Upper lobe of left lung (tissue), 6 donors: ENCODE measurements around the gene SAP30BP. TPM values are rescaled to one million over a fixed set of nuclear protein-coding genes. Genes with fewer than 3 reads are reported as not detected.
A peak's percentile ranks its signal among the peaks of the same experiment; 100 is the strongest.

Experiments
- ATAC-seq, 2 donors: fragments of 200-7000 bp; cut with Tn5 transposase; one replicate each; pipeline ENCODE4 v1.9.1; 2022; ENCODE audit warnings: mild to moderate bottlenecking in 2 of 2, moderate library complexity in 2 of 2; ENCODE audit not compliant: low FRiP score in 2 of 2
- DNase-seq, 2 donors: peaks; one replicate each; pipeline ENCODE4 v3.0.0-alpha.2; 2019 to 2020
- H3K27ac ChIP-seq, 4 donors: fragments of 200-600 bp; sonication (generic); one replicate each; pipeline ENCODE4 v1.5.1; 2016 to 2019
- H3K27me3 ChIP-seq, 4 donors: fragments of 200-600 bp; sonication (generic); one replicate each; pipeline ENCODE4 v1.5.1; 2017 to 2019
- H3K36me3 ChIP-seq, 4 donors: fragments of 200-600 bp; sonication (generic); one replicate each; pipeline ENCODE4 v1.5.1; 2016 to 2019
- H3K4me1 ChIP-seq, 4 donors: fragments of 200-600 bp; sonication (generic); one replicate each; pipeline ENCODE4 v1.5.1; 2018 to 2019
- H3K4me3 ChIP-seq, 4 donors: fragments of 200-600 bp; sonication (generic); one replicate each; pipeline ENCODE4 v1.5.1; 2017 to 2019; ENCODE audit warnings: mild to moderate bottlenecking in 2 of 4, moderate library complexity in 1 of 4
- H3K9me3 ChIP-seq, 4 donors: fragments of 200-600 bp; sonication (generic); one replicate each; pipeline ENCODE4 v1.5.1; 2018 to 2019
- EP300 ChIP-seq, 4 donors: sonication (generic); formaldehyde crosslinking; IDR thresholded peaks; one replicate each; pipeline ENCODE4 v1.5.1; 2017; ENCODE audit warnings: antibody characterized with exemption in 4 of 4, control low read depth in 2 of 4
- POLR2A ChIP-seq, 4 donors: fragments of 450-650 bp; IDR thresholded peaks; one replicate each; pipeline ENCODE4 v1.5.1; 2016 to 2017; ENCODE audit warnings: antibody characterized with exemption in 4 of 4, mild to moderate bottlenecking in 2 of 4
- POLR2AphosphoS5 ChIP-seq, 2 donors: sonication (generic); formaldehyde crosslinking; IDR thresholded peaks; one replicate each; pipeline ENCODE4 v1.5.1; 2017; ENCODE audit warnings: antibody characterized with exemption in 2 of 2
- WGBS, 2 donors: methylation state at CpG; one replicate each; pipeline ENCODE4 v1.1.5; 2017 to 2018; 5-methylcytosine and 5-hydroxymethylcytosine counted together
- total RNA-seq, 6 donors: library from RNA; depleted of rRNA in 4 of 6; stranded (reverse); fragments of >200 nt in 4 of 6; gene quantifications; one replicate each; pipeline versions ENCODE4 v1.1.0 to v1.2.1, GENCODE V29; 2016 to 2021
- TF ChIP-seq, protein P1 (sequence below), 6 experiments: fragments of 450-650 bp in 4 of 6; fragments of 200-600 bp in 2 of 6; sonication (generic) in 2 of 6; IDR thresholded peaks; one replicate each; pipeline ENCODE4 v1.5.1; 2016 to 2019; ENCODE audit warnings: antibody characterized with exemption in 6 of 6
- donor health status: DM: no; HTN: no; CAD: no; lungs with moderate emphysema.
- donor health status: DM: no; HTN: yes; CAD: no; lungs with severe emphysema.

The SAP30BP gene
- total RNA-seq, 6 donors from 2014 or later: 64.1 to 125 (median 80.8) TPM

DNA sequence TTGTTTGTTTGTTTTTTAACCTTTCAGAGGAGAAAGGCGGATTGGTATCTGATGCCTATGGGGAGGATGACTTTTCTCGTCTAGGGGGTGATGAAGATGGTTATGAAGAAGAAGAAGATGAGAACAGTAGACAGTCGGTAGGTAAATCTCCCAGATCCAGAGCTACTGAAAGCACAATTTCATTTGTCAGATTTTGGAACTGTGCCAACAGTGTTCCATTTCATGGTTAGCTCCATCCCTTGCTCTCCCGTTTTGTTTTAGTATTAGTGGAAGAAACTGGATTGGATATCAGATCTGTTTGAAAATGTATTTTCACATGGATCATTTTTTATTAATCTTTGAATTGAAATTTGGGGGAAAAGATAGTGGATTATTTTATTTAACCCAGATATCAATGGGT is 1.4 kb downstream of the SAP30BP start:
- H3K4me3 ChIP-seq: peak overlapping the region in 1 of 4 donors; percentile 99

DNA sequence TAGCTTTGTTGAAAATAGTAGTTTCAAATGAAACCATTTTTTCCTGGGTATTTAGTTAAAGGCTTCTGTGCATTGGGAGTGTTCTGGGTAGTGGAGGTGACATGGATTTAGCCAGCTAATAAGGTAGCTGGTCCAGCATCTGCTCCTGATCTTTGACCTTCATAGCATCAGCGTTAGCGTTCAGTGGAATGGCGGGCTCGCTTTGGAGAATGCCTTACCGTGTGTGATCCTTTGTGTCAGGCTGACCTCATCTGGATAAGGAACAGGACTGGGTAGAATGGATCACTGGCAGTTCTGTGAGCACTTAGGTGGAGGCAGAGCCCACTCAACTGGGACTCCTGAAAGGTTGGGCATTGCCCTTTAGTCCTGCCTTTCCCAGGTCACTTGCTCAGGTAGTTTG is 3.7 kb downstream of the SAP30BP start:
- H3K36me3 ChIP-seq: peaks cover 25 to 58% (median 51%) of the 10 kb centered on the region in 4 donors
- peaks cover 21 to 43% (median 30%) of the 10 kb centered on the region in 4 donors for H3K4me1 ChIP-seq
- 76 to 83% methylated on average over 5 of the region's 5 CpGs for WGBS, 2 donors
- no peak for DNase-seq
- H3K27me3 ChIP-seq: no peaks in the 10 kb centered on the region
- no peak for ATAC-seq
- TF ChIP-seq EP300 (IDR thresholded peaks at IDR 0.05) (no peak), POLR2AphosphoS5 (IDR thresholded peaks at IDR 0.05) (no peak), POLR2A (IDR thresholded peaks at IDR 0.05) (no peak)
- TF ChIP-seq, protein P1, sequence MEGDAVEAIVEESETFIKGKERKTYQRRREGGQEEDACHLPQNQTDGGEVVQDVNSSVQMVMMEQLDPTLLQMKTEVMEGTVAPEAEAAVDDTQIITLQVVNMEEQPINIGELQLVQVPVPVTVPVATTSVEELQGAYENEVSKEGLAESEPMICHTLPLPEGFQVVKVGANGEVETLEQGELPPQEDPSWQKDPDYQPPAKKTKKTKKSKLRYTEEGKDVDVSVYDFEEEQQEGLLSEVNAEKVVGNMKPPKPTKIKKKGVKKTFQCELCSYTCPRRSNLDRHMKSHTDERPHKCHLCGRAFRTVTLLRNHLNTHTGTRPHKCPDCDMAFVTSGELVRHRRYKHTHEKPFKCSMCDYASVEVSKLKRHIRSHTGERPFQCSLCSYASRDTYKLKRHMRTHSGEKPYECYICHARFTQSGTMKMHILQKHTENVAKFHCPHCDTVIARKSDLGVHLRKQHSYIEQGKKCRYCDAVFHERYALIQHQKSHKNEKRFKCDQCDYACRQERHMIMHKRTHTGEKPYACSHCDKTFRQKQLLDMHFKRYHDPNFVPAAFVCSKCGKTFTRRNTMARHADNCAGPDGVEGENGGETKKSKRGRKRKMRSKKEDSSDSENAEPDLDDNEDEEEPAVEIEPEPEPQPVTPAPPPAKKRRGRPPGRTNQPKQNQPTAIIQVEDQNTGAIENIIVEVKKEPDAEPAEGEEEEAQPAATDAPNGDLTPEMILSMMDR (IDR thresholded peaks at IDR 0.05): no peak
- H3K9me3 ChIP-seq: no peaks in the 10 kb centered on the region
- no peak overlapping the region for H3K27ac ChIP-seq
- H3K4me3 ChIP-seq: no peak overlapping the region

More for the DNA sequence above, 1.4 kb downstream of the SAP30BP start:
- DNase-seq (no peak), ATAC-seq (no peak)
- Histone ChIP-seq H3K27ac (no peak overlapping the region), H3K9me3 (no peaks in the 10 kb centered on the region), H3K4me1 (peaks cover 19 to 44% (median 25%) of the 10 kb centered on the region in 4 donors), H3K36me3 (peaks cover 21 to 55% (median 43%) of the 10 kb centered on the region in 4 donors), H3K27me3 (no peaks in the 10 kb centered on the region)
- WGBS, 2 donors: 69 to 83% methylated on average over 4 of the region's 4 CpGs
- TF ChIP-seq, protein P1 (IDR thresholded peaks at IDR 0.05): no peak
- TF ChIP-seq EP300 (IDR thresholded peaks at IDR 0.05): no peak
- TF ChIP-seq POLR2A (IDR thresholded peaks at IDR 0.05): no peak
- no peak for TF ChIP-seq POLR2AphosphoS5 (IDR thresholded peaks at IDR 0.05)

DNA sequence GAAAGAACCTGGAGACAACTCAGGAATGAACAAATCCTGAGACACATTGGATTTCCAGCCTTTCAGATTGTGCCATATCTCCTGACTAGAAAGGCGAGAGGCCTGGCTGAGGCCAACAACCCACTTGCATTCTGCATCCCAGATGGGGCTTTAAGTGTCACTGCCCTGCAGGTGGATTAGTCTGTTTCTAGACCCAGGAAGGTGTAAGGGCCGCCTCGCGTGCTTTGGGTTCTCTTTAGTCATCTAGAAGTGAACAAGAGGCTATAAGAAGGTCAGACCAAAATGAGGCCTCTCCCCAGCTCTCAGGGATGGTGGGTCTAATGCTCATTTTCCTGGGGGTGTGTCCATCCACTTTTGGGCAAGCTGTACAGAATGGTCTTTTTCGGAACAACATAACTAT is 4.9 kb downstream of the SAP30BP start:
- H3K27ac ChIP-seq: no peak overlapping the region
- H3K4me3 ChIP-seq: no peak overlapping the region
- ATAC-seq (no peak), DNase-seq (no peak)
- peaks cover 25 to 65% (median 51%) of the 10 kb centered on the region in 4 donors for H3K36me3 ChIP-seq
- peaks cover 14 to 34% (median 23%) of the 10 kb centered on the region in 4 donors for H3K4me1 ChIP-seq
- TF ChIP-seq, protein P1 (IDR thresholded peaks at IDR 0.05): no peak
- TF ChIP-seq POLR2AphosphoS5 (IDR thresholded peaks at IDR 0.05) (no peak), POLR2A (IDR thresholded peaks at IDR 0.05) (no peak), EP300 (IDR thresholded peaks at IDR 0.05) (no peak)
- 86 to 98% methylated on average over 5 of the region's 5 CpGs for WGBS, 2 donors
- no peaks in the 10 kb centered on the region for H3K27me3 ChIP-seq
- no peaks in the 10 kb centered on the region for H3K9me3 ChIP-seq

DNA sequence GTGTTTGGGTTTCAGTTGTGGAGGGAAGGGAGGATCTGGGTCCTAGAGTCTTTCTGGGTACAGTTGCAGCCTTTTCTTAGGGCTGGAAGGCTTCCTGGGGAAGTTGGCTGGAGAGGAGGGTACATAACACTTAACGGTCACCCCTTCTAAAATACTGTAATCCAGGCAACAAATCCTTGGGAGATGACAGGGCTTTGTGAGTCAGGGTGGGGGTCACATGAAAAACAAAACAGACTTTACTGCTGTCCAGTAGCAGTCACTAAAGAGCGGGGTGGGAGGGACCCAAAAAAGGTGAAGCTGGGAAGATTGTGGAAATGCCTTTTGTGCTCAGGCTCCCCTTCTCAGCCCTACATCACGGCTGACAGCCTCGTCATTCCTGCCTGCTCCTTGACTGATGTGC is 6.3 kb downstream of the SAP30BP start:
- H3K4me3 ChIP-seq: no peak overlapping the region
- TF ChIP-seq POLR2AphosphoS5 (IDR thresholded peaks at IDR 0.05): no peak
- no peak for TF ChIP-seq EP300 (IDR thresholded peaks at IDR 0.05)
- TF ChIP-seq POLR2A (IDR thresholded peaks at IDR 0.05): no peak
- TF ChIP-seq, protein P1 (IDR thresholded peaks at IDR 0.05): no peak
- no peak overlapping the region for H3K27ac ChIP-seq
- peaks cover 25 to 80% (median 52%) of the 10 kb centered on the region in 4 donors for H3K36me3 ChIP-seq
- no peaks in the 10 kb centered on the region for H3K27me3 ChIP-seq
- DNase-seq (no peak), ATAC-seq (no peak)
- H3K9me3 ChIP-seq: no peaks in the 10 kb centered on the region
- peaks cover 6 to 23% (median 16%) of the 10 kb centered on the region in 4 donors for H3K4me1 ChIP-seq
- 90 to 92% methylated on average over 4 of the region's 4 CpGs for WGBS, 2 donors

DNA sequence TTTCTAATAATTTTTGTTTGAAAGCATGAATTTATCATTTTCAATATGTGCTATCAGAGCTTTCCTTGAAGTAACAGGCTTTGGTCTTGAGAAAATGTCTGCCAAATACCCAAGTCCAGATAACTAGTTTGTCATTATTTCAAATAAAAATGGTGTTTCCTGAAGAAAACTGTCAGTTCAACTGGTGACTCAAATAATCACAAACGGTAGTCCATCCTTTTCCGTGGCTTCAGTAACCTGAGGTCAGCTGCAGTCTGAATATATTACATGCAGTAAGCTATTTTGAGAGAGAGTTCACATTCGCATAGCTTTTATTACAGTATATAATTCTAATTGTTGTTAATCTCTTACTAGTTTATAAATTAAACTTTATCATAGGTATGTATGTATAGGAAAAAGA is 9.3 kb downstream of the SAP30BP start:
- DNase-seq: no peak
- ATAC-seq: no peak
- WGBS, 2 donors: 86 to 87% methylated on average over 3 of the region's 3 CpGs
- TF ChIP-seq POLR2A (IDR thresholded peaks at IDR 0.05): no peak
- TF ChIP-seq, protein P1 (IDR thresholded peaks at IDR 0.05): no peak
- TF ChIP-seq POLR2AphosphoS5 (IDR thresholded peaks at IDR 0.05): no peak
- no peak for TF ChIP-seq EP300 (IDR thresholded peaks at IDR 0.05)
- Histone ChIP-seq H3K4me3 (no peak overlapping the region), H3K27me3 (no peaks in the 10 kb centered on the region), H3K36me3 (peaks cover 9 to 67% (median 36%) of the 10 kb centered on the region in 4 donors), H3K27ac (no peak overlapping the region), H3K9me3 (no peaks in the 10 kb centered on the region), H3K4me1 (peaks cover 17 to 27% (median 20%) of the 10 kb centered on the region in 4 donors)
